NCI-H748 (cell line): ENCODE results near the gene CFP.
A peak's percentile ranks its signal among the peaks of the same experiment; 100 is the strongest.
"Not testable (repeated sequence)": the region's sequence is repeated elsewhere in the genome, so short reads cannot be mapped to it uniquely, and the experiment has no call there.

Source experiments
- DNase-seq: peaks from one replicate; lab custom pipeline; 2025; ENCODE audit not compliant: unreplicated experiment; lab: John Stamatoyannopoulos, UW

CFP gene

DNA sequence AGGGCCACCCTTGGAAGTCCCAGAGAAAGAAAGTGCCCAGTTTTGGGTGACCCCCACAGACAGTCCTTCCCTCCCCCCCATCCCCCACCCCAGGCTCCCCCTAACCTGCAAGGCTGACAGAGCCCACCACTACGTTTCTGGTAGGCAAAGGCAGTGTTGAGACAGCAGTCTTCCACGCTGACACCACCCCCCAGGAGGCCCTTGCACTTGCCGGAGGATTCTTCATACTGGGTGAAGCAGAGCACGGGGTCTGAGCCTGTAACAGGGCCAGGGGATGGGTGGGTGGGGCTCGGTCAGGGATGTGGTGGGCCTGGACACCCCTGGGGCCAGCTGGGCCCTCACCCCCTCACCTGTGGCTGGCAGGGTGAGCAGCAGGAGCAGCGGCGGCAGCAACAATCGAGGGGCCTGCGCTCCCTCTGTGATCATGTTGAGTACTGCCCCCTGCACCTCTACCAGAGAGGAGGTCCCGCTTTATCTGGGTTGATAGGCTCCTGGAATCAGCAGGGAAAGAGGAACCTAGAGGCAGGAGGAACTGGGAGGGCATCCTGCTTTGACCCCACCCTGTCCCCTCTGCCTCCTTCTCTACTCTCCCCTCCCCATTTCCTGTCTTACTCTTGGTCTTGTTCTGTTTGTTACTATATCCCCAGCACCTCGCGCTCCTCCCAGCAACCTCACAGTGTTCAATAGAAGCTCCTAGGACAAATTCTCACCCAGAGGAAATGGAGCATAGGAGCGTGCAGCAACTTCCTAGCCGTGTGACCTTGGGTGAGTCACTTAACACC, at the start of gene CFP:
TSS of gene CFP (minus strand) at position 512 of the 782 bp plus-strand sequence. CDS start at position 426, 86 bp downstream.
- no peak for DNase-seq

DNA sequence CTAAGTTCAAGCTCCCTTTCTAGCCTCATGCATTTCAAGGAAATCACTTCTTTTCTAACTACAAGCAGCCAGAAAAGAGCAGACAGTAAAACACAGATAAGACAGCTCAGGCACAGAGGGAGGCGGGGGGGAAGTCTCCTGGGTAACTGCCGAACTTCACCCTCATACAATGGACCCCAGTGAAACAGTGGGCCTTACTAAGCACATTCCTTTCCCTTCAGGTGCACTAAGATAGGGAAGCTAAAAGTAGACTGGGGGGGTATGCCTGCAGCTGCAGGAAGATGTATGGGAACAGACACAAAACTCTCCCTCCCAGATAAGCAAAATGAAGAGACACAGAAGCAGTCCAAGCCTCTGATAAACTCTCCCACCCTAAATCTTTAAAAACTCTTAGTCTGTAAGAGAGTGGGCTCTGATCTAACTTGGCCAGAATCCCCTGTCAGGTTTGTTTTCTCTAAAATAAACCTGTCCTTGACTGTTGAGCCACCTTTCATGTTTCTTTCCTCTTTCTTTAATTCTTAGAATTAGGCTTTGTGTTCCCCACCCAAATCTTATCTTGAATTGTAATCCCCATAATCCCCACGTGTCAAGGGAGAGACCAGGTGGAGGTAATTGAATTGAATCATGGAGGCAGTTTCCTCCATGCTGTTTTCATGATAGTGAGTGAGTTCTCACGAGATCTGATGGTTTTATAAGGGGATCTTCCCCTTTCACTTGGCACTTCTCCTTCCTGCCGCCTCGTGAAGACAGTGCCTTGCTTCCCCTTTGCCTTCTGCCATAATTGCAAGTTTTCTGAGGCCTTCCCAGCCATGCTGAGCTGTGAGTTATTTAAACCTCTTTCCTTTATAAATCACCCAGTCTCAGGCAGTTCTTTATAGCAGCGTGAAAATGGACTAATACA, 46.5 kb upstream of the CFP start:
- not testable (repeated sequence) for DNase-seq

DNA sequence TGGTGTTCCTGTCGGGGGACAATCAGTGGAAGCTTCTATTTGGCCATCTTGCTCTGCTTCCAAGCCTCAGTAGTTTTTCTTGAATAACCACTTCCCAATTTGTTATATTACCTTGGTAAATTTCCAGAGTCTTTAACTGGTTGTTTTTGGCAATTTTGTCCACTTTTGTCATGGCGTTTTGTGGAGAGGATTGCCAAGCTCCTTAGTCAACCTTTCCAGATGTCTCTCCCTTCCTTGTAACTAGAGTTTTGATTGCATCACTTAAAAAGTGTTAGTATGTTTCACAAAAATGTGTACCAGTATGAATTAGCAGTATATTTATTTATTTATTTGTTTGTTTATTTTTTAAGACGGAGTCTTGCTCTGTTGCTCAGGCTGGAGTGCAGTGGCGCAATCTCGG, 45.0 kb upstream of the CFP start:
- DNase-seq = no peak

DNA sequence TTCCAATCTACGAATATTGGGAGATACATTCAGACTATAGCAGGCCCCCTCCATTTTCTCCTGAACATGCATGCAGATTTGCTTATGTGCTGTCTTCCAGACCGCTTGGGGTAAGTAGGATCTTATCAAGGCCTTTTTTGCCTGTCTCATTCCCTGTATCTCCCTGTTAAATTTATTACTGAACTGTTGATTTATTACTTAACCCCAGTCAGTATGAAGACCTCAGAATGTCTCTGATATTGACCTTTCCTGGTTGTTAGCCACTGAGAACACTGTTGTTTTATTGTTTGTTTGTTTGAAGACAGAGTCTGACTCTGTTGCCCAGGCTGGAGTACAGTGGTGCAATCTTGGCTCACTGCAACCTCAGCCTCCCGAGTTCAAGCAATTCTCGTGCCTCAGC, 36.1 kb upstream of the CFP start:
- not testable (repeated sequence) for DNase-seq

DNA sequence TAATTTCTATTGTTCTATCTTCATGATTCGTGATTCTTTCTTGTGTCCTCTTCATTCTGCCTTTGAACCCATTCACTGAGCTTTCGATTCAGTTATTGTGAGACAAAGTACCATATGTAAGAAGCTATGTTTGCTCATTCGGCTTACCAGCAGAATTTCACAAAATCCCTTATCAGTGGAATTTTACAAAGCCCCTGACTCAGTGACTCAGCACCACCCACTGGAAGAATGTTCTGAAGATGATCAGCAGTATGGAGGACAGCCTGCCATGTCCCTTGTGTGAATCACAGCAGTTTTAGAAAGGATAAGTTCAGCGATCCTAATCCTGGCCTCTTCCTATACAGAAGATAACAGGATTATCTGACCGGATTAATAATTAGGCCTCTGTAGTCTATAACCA, 35.0 kb upstream of the CFP start:
- DNase-seq = no peak

DNA sequence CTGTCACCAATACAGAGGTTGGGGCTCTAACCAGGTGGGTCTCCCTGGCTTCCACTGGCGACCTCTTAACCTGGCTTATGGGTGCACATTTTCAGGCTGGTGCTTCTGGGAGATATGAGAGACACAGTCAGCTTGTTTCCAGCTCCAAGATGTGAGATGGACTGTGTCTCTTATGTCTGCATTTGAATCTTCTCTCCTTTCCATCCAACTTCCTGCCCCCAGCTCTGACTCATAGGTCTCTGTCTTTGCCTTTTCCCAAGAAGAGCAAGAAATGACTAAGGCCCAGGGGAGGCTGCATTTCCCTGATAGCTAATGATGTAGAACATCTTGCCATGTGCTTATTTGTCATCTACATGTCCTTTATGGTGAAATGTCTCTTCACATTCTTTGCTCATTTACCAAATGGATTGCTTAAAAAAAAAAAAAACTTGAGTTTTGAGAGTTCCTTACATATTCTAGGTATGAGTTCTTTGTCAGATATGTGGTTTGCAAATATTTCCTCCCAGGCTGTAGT, 32.5 kb upstream of the CFP start:
- DNase-seq = no peak

DNA sequence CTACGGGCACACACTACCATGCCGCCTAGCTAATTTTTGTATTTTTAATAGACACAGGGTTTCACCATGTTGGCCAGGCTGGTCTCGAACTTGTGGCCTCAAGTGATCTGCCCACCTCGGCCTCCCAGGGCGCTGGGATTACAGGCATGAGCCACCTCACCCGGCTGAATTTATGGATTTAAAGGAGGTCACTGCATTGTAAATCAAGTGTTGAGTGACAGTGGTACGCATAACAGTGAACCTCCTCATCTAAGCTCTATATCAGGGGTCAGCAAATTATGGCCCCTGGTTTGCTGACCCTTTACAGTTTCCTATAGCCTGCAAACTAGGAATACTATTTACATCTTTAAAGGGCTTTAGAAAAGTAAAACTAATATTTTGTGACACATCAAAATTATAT, 31.8 kb upstream of the CFP start:
- no peak for DNase-seq

DNA sequence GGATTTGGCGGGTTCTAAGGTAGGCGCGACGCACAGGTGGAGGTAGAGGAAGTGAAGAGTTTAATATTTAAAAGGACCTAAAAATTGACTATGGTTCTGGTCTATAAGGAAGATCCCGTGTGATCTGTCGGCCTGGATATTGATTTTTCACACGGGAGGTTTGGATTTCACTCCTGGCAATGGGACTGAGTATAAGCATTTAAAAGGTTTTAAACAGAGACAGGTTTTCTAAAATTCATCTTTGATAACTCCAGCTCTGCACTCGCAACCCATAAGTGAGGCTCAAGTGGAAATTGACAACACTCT, 29.6 kb upstream of the CFP start:
- DNase-seq = no peak

DNA sequence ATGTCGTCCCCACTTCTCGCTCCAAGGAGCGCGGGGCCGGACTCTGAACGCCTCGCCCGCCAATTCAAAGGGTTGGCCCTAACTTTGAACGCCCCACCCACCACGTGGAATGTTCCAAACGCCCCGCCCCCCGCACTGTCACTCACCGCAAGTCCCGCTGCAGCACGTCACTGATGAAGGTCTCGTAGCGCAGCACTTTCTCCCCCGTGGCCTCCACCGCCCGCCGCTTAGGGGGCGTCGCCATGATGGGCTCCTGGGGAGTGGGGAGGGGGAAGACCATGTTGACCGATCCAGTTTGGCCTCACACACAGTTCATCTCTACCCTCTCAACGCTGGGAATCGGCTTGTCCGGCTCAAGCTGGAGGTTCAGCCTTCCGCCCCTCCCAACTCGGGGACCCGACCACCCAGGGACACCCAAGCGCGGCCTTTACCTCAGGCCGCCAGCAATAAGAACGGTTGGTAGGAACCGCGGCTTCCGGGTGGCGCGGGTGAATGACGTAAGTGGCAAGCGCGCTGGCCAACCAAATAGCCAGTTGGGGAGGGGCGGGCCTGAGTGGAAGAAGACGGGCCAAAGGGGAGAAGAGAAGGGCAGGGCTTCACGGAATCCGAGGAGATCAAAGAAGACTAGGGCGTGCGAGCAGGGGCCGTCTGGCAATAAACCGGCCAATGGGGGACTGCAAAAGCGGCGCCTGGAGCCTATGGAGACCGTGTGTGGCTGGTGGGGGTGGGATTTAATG, 29.1 kb upstream of the CFP start, which contains the start of gene UXT:
TSS of gene UXT (minus strand) at position 497 of the 737 bp plus-strand sequence. CDS start at position 244, 253 bp downstream.
- peak; percentile 96 for DNase-seq

DNA sequence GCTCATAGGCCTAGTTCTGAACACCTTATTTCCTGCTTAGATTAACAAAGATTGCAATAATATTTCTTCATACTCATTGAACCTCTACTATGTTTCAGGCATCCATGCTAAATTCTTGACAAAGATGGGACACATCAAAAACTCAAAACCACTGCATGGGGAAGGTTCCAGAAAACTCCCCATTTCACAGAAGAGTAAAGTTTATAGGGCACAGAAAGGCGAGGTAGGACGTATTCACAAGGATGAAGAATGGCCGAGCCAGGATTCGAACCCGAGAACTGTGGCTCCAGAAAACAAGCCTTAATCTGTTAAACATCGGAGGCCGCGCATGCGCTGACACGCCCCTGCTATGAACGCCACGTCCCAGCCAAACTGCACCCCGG, 28.6 kb upstream of the CFP start:
- no peak for DNase-seq

DNA sequence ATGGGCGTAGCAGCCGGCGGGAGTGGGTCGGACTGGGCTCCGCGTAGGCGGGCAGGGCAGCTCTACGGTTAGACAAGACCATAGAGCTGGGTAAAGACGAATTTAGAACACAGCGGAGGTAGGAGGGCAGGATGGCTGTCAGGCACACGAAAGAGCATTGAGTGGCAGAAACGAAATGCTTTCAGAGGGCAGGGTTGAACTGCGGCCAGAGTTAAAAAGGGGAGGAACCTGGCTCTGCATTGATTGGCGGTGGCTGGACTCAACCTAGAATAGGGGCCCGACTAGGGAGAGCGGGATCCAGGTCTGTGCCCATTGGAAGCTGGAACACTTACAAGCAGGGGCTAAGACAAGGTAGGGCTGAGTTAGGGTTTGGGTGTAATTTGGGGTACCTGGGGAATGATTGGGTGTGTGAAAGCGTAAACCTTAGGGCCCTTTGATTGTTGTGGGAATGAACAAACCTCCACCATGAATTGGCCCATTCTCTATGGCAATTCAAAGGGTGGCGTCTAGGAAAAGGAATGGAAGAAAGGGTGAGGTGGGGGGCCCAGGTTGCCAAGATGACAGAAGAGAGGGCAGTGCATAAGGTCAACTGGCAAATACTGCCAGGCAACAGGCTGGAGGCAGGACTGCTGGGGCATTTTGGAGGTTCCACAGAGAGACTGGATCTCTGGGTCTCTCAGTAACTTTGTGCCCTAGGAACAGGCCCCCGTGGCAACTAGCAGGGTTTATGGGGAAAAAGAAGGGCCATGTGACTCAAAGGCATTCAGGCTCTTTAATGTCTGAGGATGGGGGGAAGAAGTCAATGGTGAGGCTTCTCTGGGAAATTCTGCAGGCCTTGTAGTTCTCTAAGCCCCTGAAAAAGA, 21.5 kb upstream of the CFP start:
- DNase-seq = no peak

DNA sequence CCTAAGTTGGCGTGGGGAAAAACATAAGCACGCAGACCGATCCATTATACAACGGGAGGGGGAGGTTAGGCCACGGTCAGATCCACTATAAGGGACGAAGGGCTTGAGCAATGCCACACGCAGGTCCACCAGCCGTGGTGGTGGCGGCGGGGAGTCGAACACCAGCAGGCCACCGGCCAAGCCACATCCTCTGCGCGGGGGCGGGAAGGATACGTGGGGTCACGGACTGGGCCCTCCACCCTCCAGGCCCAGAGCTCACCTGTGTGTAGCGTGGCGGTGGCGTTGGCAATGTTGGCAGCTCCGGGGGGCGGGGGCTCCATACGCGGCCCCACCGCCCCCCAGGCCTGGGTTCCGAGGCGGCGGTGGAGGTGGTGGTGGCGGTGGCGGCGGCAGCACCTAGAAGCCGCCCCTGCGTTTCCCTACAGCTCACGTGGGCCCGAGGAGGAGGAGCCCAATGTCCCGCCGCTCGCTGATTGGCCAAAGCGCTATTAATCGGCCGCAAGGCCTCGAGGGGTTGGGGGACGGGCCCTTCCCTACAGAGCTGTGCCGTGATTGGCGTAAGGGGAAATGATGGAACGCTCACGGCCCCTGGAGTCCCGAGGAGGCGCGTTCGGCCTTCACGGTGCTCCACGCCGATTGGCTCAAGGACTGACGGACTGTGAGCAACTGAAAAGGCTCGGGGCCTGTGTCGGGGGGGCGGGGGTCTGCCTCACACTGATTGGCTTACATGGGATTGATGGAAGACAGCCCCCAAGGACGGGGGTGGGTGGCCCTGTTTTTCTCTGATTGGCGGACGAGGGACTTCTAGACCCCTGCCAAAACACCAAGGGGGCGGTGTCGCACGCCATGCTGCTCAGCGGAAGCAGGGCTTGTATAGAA, 20.7 kb upstream of the CFP start, which contains the start of gene ELK1:
TSS of gene ELK1 (minus strand) at position 400 of the 879 bp plus-strand sequence. CDS start 9,122 bp downstream, outside the sequence.
- DNase-seq = peak; percentile 99

DNA sequence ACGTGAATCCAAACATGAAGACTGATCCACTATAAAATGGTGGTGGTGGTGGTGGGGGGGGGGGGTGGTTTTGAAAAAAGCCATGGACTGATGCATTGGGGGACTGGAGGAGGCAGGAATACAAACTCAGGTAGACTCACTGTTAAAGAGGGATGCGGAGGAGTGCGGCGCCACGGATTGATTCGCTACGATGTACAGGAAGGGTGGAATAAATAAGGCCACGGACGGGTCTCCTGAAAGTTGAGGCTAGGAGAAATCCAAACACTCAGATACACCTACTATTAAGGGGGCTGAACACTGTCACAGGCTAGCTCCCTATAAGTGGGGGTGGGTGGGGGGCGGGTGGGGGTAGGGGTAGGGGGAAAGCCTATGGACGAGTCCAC, 20.0 kb upstream of the CFP start:
- DNase-seq = peak; percentile 40

DNA sequence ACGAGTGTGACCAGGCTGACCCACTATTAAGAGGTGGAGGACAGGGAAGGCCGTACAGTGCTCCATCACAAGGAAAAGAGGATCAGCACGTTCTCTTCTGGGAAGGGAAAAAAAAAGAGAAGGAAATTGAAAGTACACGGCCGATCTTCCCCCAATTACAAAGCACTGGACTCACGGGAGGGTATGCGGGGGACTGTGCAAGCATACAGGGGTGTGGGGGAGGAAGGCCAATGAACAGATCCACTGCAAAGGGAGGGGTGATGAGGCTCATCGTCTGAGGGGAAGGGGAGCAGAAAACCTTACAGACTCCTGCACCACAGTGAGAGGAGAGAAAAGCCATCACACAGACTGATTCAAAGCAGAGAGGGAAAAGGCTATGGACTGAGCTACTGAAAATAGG, 19.5 kb upstream of the CFP start:
- peak; percentile 7 for DNase-seq

DNA sequence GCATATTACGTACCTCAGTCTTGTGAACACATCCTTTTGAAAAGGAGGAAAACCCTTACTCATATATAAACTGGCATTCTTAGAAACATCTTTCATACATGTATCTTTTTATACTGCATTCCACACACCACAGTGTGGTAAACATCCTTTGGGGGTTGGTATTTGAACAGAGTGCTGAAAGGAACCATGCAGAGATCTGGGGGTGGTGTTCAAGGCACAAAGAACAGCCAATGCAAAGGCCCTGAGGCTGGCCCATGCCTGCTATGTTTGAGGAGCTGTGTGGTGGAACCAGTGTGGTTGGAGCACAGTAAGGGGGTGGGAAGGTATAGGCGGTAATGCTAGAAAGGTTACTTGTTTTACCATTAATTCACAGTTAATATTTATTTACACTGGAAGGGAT, 18.6 kb upstream of the CFP start:
- no peak for DNase-seq

DNA sequence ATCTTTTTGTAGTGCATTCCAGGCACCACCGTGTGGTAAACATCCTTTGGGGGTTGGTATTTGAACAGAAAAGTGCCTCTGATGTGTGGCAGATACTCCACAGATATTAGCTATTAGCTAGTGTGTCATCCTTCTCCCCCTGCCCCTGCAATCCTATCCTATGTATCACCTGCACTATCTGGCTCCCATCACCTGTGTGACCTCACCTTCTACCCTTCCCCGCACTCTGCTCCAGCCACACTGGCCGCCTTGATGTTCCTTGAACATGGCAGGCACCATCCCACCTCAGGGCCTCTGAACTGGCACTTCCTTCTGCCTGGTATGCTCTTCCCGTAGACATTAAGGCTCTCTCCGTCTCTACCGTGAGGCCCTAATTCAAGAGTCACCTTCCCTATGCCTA, 16.9 kb upstream of the CFP start:
- DNase-seq = no peak

DNA sequence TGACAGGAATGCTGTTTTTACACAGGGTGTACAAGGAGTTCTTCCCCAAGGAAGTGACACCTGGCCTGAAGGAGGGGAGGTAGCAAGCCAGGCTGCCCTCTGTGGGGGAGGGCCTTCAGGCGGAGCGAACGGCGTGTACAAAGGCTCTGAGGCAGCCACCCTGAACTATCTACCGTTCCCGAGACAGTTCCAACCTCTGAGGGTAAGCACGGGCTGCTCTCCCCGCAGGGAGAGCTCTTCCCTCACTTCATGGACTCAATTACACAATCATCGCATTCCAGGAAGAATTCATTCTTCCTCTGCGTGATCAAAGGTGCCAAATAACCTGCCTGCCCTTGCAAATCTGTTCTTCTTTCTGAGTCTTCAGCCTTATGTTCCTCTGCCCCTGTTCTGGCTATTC, 15.8 kb upstream of the CFP start:
- no peak for DNase-seq

DNA sequence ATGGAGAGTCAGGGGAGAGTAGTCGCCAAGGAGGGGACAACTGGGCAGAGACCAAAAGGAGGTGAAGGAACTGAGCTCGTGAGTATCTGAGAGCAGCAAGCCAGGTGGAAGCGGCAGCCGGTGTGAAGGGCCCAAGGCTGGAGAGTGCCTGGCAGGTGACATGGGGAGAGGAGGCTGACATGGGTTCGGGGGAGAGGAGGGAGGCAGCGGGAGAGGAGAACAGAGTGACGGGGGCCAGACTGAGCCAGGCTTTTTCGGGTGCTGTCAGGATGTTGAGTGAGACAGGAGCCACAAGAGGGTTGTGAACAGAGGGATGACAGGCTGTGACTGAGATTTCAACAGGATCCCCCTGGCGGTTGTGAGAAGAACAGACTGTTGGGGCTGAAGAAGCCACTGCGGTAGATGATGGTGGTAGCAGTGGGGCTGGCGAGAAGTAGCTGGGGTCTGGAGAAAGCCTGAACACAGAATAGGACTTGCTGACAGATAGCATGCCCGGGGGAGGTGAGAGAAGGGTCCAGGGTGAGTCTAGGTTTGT, 14.9 kb upstream of the CFP start:
- DNase-seq = no peak

DNA sequence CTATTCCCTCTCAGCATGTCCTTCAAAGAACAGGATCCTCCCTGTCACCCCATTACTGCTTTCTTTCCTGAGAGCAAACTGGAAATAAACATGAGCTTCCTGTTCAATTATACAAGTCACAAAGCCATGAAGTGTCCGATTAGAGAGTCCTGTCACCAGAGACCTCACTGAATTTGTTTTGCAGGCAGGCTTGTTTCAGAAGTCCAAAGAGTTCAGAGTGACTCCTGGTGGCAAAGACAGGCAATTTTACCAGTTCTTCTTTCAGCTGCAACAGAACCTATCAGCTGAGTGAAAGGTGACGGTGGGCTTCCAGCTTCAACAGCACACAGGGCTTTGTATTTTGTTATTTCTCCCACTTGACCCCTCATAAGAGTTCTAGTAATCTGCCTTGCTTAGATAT, 14.2 kb upstream of the CFP start:
- DNase-seq = no peak
